IMR-90 (cell line): Measurements from ENCODE around the gene SREBF2.

Source experiments
- BHLHE40 ChIP-seq: fragments of 150-350 bp; IDR thresholded peaks from 2 replicates; pipeline ENCODE4 v1.6.1; 2016; ENCODE audit warnings: mild to moderate bottlenecking, low read depth, low read length
- CEBPB ChIP-seq: IDR thresholded peaks from 2 replicates; pipeline ENCODE4 v1.6.1; 2012; ENCODE audit warnings: low read depth, low read length, improper control_type of control experiment
- CHD1 ChIP-seq: IDR thresholded peaks from 2 replicates; pipeline ENCODE4 v1.6.1; 2012; ENCODE audit warnings: low read depth, low read length, improper control_type of control experiment
- CTCF ChIP-seq: conservative IDR thresholded peaks from 2 replicates; pipeline ENCODE4 v1.5.1; 2012; ENCODE audit warnings: mild to moderate bottlenecking, low read depth, low read length, improper control_type of control experiment
- ELK1 ChIP-seq: fragments of 150-350 bp; IDR thresholded peaks from 2 replicates; pipeline ENCODE4 v1.6.1; 2016; ENCODE audit warnings: low read depth, mild to moderate bottlenecking, low read length, moderate library complexity, borderline replicate concordance
- FOS ChIP-seq: fragments of 150-350 bp; IDR thresholded peaks from 2 replicates; pipeline ENCODE4 v1.6.1; 2016; ENCODE audit warnings: low read depth, low read length
- MXI1 ChIP-seq: IDR thresholded peaks from 2 replicates; pipeline ENCODE4 v1.6.1; 2012; ENCODE audit warnings: low read depth, mild to moderate bottlenecking, low read length, moderate library complexity, borderline replicate concordance
- NFE2L2 ChIP-seq: fragments of 150-350 bp; IDR thresholded peaks from 2 replicates; pipeline ENCODE4 v1.6.1; 2016; ENCODE audit warnings: low read depth, mild to moderate bottlenecking, low read length
- POLR2A ChIP-seq: IDR thresholded peaks from 2 replicates; pipeline ENCODE4 v1.6.1; 2012; ENCODE audit warnings: mild to moderate bottlenecking, low read depth, low read length
- RAD21 ChIP-seq: IDR thresholded peaks from 2 replicates; pipeline ENCODE4 v1.6.1; 2012; ENCODE audit warnings: low read length, improper control_type of control experiment
- RCOR1 ChIP-seq: IDR thresholded peaks from 2 replicates; pipeline ENCODE4 v1.6.1; 2012; ENCODE audit warnings: mild to moderate bottlenecking, low read length, improper control_type of control experiment; ENCODE audit not compliant: insufficient replicate concordance
- RFX5 ChIP-seq: IDR thresholded peaks from 2 replicates; pipeline ENCODE4 v1.8.0; 2012; ENCODE audit warnings: low read depth, mild to moderate bottlenecking, low read length, moderate library complexity
- USF2 ChIP-seq: fragments of 150-350 bp; IDR thresholded peaks from 2 replicates; pipeline ENCODE4 v1.6.1; 2017; ENCODE audit warnings: mild to moderate bottlenecking, antibody characterized with exemption, low read length, low read depth

GRCh38 chr22:41925783-41926460 lies 93.0 kb downstream of the SREBF2 start:
- TF ChIP-seq CEBPB (no peak), CTCF (peak; percentile 74), POLR2A (no peak), RCOR1 (no peak), CHD1 (no peak), RAD21 (peak; percentile 29; the same call in 1 of the 2 replicates), ELK1 (no peak), NFE2L2 (no peak), RFX5 (no peak), MXI1 (no peak), USF2 (no peak), FOS (no peak), BHLHE40 (peak; percentile 24; the same call in 1 of the 2 replicates)
